T-helper 17 cell (primary cell): Measurements from ENCODE around the gene DDX31. TPM values are rescaled to one million over a fixed set of nuclear protein-coding genes. Genes with fewer than 3 reads are reported as not detected.
A peak's percentile ranks its signal among the peaks of the same experiment; 100 is the strongest.
"Not testable (repeated sequence)": the region's sequence is repeated elsewhere in the genome, so short reads cannot be mapped to it uniquely, and the experiment has no call there.

Experiments used
- ATAC-seq: fragments of 150-1000 bp; cut with Tn5 transposase; 2 replicates; pipeline ENCODE4 v1.10.0; 2021; ENCODE audit warnings: mild to moderate bottlenecking, moderate library complexity
- DNase-seq, 3 donors: peaks; one replicate each; pipeline versions ENCODE4 v3.0.0 to v3.0.0-alpha.2; 2020 to 2021
- H3K9me3 ChIP-seq: one replicate; pipeline ENCODE4 v1.7.0; 2013; ENCODE audit warnings: low read length, mild to moderate bottlenecking; ENCODE audit not compliant: control insufficient read depth, poor library complexity, severe bottlenecking
- H3K27ac Mint-ChIP-seq: one replicate; pipeline ENCODE4 v1.8.0; 2022; ENCODE audit warnings: mild to moderate bottlenecking, moderate library complexity, mixed read lengths
- H3K27me3 Mint-ChIP-seq: one replicate; pipeline ENCODE4 v1.8.0; 2022; ENCODE audit warnings: mixed read lengths
- H3K36me3 Mint-ChIP-seq: one replicate; pipeline ENCODE4 v1.8.0; 2022; ENCODE audit warnings: low read depth, mixed read lengths
- H3K4me1 Mint-ChIP-seq: one replicate; pipeline ENCODE4 v1.8.0; 2022; ENCODE audit warnings: mild to moderate bottlenecking, mixed read lengths
- H3K4me3 Mint-ChIP-seq: one replicate; pipeline ENCODE4 v1.8.0; 2022; ENCODE audit warnings: mild to moderate bottlenecking, moderate library complexity, mixed read lengths
- total RNA-seq, 4 donors: library from RNA in 2 of 4; stranded (reverse) in 2 of 4; gene quantifications; one replicate each; pipeline ENCODE4 v1.2.3 and lab custom pipeline; 2022 to 2026

Gene DDX31
- total RNA-seq (10 to 100 TPM; 12.6 to 15.5 TPM), total RNA-seq (lab: John Stamatoyannopoulos, UW) (23.8 to 38.9 reads per million in 2 donors)

DNA sequence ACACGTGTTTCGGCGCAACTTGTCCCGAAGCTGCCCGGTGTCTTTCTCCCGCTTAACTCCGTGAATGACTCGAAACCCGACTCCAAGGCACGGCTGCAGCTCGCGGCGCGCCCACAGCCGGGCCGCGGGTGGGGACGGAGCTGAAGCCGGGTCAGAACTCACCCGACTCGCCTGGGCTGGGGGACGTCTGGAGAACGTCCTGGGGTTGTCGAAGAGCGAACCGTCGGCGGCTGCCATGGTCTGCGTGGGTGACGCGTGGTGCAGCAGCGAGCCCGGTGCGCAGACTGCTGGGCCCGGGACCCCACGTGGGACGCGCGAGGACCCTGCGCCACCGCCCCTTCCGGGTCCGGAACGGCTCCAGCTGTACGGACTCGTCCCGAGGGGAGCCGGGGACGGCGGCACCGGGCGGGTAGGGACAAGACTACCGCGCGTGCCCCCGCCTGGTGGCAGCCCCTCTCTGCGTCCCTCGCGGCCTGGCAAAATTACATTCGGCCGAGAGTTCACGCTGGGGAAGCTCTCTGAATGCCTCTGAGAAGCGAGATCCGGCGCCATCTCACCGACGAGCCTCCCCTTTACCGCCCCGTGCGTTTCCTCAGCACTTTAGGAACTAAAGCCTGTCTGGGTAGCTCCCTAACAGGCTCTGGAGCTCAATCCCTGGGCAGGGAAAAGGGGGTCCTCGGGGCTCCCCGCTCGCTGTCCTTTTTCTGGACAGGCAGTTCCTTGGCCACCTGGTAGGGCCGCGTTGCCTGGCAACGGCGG lies at the start of gene DDX31:
TSS of gene DDX31 (minus strand) at position 286 of the 759 bp plus-strand sequence. CDS start at position 237, 49 bp downstream.
- H3K36me3 Mint-ChIP-seq = no peaks in the 10 kb centered on the region
- H3K9me3 ChIP-seq = no peaks in the 10 kb centered on the region
- peaks cover 45% of the 10 kb centered on the region for H3K4me1 Mint-ChIP-seq
- peak within 1 kb of the TSS; percentile 95 for H3K4me3 Mint-ChIP-seq
- ATAC-seq (peak; percentile 82), DNase-seq (peak; percentile 81 to 84 (median 83))
- H3K27ac Mint-ChIP-seq = peak within 1 kb of the TSS; percentile 96
- no peaks in the 10 kb centered on the region for H3K27me3 Mint-ChIP-seq

DNA sequence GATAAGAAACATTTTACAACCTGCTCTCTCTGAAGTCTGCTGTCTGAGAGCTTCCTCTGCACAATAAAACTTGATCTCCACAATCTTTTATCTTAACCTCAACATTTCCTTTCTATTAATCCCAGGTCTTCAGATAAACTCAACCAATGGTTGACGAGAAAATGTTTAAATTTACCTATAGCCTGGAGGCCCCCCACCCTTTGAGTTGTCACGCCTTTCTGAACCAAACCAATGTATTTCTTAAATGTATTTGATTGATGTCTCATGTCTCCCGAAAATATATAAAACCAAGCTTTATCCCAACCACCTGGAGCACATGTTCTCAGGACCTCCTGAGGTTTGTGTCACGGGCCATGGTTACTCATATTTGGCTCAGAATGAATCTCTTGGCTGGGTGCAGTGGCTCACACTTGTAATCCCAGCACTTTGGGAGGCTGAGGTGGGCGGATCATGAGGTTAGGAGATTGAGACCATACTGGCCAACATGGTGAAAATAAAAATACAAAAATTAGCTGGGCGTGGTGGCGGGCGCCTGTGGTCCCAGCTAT lies 48.7 kb upstream of the DDX31 start:
- not testable (repeated sequence) for H3K4me3 Mint-ChIP-seq, H3K36me3 Mint-ChIP-seq, ATAC-seq, DNase-seq, H3K9me3 ChIP-seq, H3K4me1 Mint-ChIP-seq
- Mint-ChIP-seq H3K27ac (peak overlapping the region; percentile 79), H3K27me3 (peaks cover 41% of the 10 kb centered on the region)

DNA sequence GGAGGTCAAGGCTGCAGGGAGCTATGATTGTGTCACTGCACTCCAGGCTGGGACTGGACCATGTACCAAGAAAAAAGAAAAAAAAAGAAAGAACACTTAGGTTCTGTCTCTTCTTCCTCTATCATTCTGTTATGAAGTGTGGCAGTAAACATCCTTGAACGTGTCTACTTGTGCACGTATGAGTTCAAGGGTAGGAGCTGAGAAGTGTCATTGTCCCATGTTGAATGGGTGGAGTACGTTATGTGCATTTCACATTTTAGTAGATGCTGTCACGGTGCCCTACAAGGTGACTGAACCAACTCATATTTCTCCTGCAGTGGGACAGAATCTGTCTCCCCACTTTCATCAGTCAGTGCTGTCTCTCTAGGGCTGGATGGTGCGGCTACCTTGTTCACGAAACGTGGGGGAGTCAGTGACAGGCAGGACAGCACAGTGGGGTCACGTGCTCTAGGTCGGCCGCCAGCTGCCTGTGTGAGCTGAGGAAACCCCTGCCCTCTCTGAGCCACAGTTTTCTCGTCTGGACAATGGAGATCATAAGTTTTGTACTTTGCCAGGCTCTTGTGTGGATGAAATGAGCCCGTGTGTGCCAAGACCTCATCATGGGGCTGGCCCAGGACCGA lies 47.7 kb upstream of the DDX31 start:
- H3K27me3 Mint-ChIP-seq = peaks cover 36% of the 10 kb centered on the region
- no peak overlapping the region for H3K4me3 Mint-ChIP-seq
- ATAC-seq (no peak), DNase-seq (no peak)
- H3K36me3 Mint-ChIP-seq = peaks cover 2% of the 10 kb centered on the region
- H3K9me3 ChIP-seq = no peaks in the 10 kb centered on the region
- peaks cover 7% of the 10 kb centered on the region for H3K4me1 Mint-ChIP-seq
- no peak overlapping the region for H3K27ac Mint-ChIP-seq

DNA sequence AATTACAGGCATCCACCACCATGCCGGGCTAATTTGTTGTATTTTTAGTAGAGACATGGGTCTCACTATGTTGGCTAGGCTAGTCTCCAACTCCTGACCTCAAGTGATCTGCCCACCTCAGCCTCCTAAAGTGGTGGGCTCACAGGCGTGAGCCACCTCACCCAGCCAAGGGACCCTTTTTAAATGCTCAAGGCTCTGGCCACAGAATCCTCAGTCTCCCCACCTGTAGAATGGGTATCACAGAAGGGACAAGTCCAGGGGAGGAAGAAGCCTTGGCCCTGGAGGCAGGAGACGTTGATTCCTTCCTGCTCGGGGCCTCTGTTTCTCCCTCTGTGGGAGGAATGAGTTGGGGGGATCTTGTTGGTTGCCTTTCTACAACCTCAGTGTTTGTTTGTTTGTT lies 46.2 kb upstream of the DDX31 start:
- Mint-ChIP-seq H3K36me3 (peaks cover 2% of the 10 kb centered on the region), H3K27ac (no peak overlapping the region), H3K4me3 (no peak overlapping the region), H3K4me1 (peaks cover 7% of the 10 kb centered on the region), H3K27me3 (peaks cover 36% of the 10 kb centered on the region)
- DNase-seq = no peak
- no peak for ATAC-seq
- no peaks in the 10 kb centered on the region for H3K9me3 ChIP-seq

DNA sequence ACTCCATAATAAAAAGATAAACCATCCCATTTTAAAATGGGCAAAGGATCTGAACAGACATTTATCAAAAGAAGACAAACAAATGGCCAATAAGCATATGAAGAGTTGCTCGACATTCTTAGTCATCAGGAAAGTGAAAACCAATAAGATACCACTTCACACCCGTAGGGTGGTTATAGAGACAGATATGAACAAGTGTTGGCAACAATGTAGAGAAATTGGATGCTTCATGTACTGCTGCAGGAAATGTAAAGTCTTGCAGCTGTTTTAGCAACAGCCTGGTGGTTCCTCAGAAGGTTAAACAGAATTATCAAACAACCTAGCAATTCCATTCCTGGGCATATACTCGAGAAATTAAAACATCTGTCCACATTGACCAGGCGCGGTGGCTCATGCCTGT lies 43.0 kb upstream of the DDX31 start:
- ATAC-seq (no peak), DNase-seq (no peak)
- H3K36me3 Mint-ChIP-seq = no peaks in the 10 kb centered on the region
- H3K27ac Mint-ChIP-seq = no peak overlapping the region
- H3K9me3 ChIP-seq = no peaks in the 10 kb centered on the region
- no peak overlapping the region for H3K4me3 Mint-ChIP-seq
- H3K4me1 Mint-ChIP-seq = no peaks in the 10 kb centered on the region
- peaks cover 35% of the 10 kb centered on the region for H3K27me3 Mint-ChIP-seq

DNA sequence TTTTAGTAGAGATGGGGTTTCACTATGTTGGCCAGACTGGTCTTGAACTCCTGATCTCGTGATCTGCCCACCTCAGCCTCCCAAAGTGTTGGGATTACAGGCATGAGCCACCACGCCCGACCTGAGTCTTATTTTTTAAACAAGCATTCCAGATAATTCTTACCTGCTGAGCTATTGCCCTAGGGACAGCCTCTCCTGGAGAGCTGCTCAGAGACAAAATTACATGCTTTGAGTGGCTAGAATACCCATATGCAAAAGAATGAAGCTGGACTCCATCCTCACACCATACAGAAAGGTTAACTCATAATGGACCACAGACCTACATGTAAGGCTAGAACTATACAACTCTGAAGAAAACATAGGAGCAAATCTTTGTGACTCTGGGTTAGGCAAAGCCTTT lies 42.1 kb upstream of the DDX31 start:
- H3K27me3 Mint-ChIP-seq = peaks cover 31% of the 10 kb centered on the region
- no peak for ATAC-seq
- no peak overlapping the region for H3K27ac Mint-ChIP-seq
- no peaks in the 10 kb centered on the region for H3K36me3 Mint-ChIP-seq
- H3K4me3 Mint-ChIP-seq = no peak overlapping the region
- no peak for DNase-seq
- H3K4me1 Mint-ChIP-seq = no peaks in the 10 kb centered on the region
- H3K9me3 ChIP-seq = no peaks in the 10 kb centered on the region

DNA sequence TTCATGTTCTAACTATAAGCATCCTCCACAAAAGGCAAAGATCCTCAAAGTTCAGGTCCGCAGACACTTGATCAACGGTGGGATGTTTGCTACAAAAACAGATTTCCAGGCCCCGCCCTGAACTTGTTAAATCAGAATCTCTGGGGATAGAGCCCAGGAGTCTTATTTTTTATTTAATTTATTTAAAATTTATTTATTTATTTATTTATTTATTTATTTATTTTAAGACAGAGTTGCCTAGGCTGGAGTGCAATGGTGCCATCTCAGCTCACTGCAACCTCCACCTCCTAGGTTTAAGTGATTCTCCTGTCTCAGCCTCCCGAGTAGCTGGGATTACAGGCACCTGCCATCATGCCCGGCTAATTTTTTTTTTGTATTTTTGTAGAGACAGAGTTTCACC lies 41.4 kb upstream of the DDX31 start:
- not testable (repeated sequence) for H3K27ac Mint-ChIP-seq, ATAC-seq, H3K4me1 Mint-ChIP-seq, H3K9me3 ChIP-seq, H3K36me3 Mint-ChIP-seq, H3K4me3 Mint-ChIP-seq, DNase-seq
- H3K27me3 Mint-ChIP-seq = peaks cover 36% of the 10 kb centered on the region

DNA sequence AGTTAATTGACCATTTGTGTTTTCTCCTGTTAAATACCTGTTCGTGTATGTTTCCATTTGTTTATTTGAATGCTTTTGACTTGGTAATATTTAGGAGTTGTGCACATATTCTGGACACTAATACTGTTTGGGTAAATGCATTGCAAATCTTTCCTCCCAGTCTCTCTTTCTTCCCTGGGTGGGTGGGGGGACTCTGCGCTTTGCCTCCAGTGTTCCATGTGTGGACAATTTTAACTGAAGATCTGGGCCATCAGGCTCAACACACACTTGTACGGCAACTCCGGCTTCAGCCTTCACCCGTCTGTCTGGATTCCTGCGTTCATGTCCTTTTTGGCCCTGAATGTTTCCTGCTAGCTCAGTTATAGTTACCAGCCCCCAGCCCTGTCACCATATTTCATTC lies 40.5 kb upstream of the DDX31 start:
- H3K36me3 Mint-ChIP-seq = no peaks in the 10 kb centered on the region

DNA sequence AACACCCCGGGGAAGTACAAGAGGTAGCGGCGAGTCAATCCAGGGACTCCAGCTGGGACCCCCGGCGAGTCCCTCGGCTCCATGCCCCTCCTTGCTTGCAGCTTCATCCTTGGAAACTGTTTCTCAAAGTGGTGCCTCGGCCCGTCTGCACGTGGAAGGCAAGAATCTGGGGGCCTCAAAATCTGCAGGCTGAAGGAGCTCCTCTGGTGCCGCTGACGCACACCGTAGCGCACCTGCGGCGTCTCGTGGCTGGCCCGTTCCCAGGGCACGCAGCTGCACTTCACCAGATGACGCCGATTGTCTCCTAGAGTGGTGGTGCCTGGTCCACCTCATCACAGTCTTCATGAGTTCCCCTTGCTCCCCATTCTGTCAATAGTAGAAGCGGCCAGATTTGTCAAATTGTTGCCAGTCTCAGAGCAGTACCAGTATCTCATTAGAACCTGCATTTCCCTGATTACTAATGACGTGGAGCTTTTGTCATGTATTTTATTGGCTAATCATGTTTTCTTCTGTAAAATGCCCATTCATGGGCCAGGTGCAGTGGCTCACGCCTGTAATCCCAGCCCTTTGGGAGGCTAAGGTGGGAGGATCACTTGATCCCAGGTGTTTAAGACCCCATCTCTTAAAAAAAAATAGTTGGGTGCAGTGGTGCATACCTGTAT lies 39.1 kb upstream of the DDX31 start:
- no peaks in the 10 kb centered on the region for H3K9me3 ChIP-seq
- H3K4me3 Mint-ChIP-seq = no peak overlapping the region
- DNase-seq (no peak), ATAC-seq (no peak)
- no peak overlapping the region for H3K27ac Mint-ChIP-seq
- H3K36me3 Mint-ChIP-seq = no peaks in the 10 kb centered on the region
- peaks cover 44% of the 10 kb centered on the region for H3K27me3 Mint-ChIP-seq
- no peaks in the 10 kb centered on the region for H3K4me1 Mint-ChIP-seq

More for the DNA sequence above, 40.5 kb upstream of the DDX31 start:
- no peak overlapping the region for H3K27ac Mint-ChIP-seq
- ATAC-seq (no peak), DNase-seq (no peak)
- no peak overlapping the region for H3K4me3 Mint-ChIP-seq
- no peaks in the 10 kb centered on the region for H3K4me1 Mint-ChIP-seq
- H3K9me3 ChIP-seq = no peaks in the 10 kb centered on the region
- H3K27me3 Mint-ChIP-seq = peaks cover 39% of the 10 kb centered on the region

DNA sequence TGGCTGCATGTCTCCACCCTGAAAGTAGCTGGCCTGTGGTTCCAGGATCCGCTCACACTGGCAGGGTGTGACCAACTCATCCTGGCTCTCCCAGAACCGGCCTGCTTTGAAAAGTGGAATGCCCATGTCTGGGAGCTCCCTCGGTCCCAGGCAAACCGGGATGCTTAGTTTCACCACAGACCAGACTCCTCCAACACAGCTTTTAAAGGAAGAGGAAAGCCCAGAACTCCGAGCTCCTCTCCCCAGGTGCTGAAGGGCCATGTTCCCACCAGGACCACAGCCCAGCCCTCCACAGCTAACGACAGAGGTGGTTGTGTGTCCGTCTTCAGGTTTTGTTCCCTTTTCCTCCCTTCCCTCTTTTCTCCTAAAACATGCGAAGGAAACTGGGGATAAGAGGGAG lies 38.5 kb upstream of the DDX31 start:
- H3K9me3 ChIP-seq = no peaks in the 10 kb centered on the region
- DNase-seq = no peak
- H3K36me3 Mint-ChIP-seq = no peaks in the 10 kb centered on the region
- no peak for ATAC-seq
- H3K4me1 Mint-ChIP-seq = no peaks in the 10 kb centered on the region
- H3K4me3 Mint-ChIP-seq = no peak overlapping the region
- H3K27ac Mint-ChIP-seq = no peak overlapping the region
- H3K27me3 Mint-ChIP-seq = peaks cover 43% of the 10 kb centered on the region

DNA sequence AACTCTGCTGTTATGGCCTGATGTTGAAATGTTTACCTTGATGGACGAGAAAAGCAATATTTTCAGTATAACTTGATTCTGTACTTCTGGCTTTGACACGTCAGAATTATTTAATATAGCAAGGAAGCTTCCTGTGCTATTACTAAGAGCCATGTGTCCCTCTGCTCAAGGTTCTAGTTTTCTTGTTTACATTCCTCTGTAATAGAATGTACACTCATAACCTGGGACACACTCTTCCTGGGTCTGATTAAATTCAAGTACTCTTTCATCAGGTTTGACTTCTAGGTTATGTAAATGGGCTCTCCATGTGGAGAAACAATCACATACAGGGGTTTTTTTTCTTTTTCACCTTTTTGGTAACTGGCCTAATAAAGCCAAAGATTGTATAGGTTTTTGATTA lies 33.6 kb upstream of the DDX31 start:
- no peak overlapping the region for H3K4me3 Mint-ChIP-seq
- H3K4me1 Mint-ChIP-seq = no peaks in the 10 kb centered on the region
- no peaks in the 10 kb centered on the region for H3K36me3 Mint-ChIP-seq
- DNase-seq (no peak), ATAC-seq (no peak)
- peaks cover 24% of the 10 kb centered on the region for H3K27me3 Mint-ChIP-seq
- H3K27ac Mint-ChIP-seq = no peak overlapping the region
- H3K9me3 ChIP-seq = no peaks in the 10 kb centered on the region

DNA sequence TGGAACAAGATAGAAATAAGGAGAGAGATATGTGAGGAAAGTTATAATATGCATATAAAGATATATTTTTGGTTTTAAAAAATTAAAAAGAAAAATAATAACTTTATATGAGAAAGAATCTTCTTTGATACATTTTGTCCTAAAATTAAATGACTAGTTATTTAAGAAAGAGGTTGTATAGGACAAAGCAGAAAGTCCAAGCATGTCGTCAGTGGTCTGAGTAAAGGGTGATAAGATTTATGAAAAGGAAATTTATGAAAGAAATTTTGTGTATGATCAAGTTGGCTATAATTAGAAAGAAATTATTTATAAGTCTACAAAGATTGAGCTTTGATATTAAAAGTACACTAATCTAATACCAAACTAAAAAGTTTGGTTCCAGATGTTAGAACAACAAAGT lies 32.5 kb upstream of the DDX31 start:
- no peak for ATAC-seq
- no peaks in the 10 kb centered on the region for H3K36me3 Mint-ChIP-seq
- H3K27ac Mint-ChIP-seq = no peak overlapping the region

DNA sequence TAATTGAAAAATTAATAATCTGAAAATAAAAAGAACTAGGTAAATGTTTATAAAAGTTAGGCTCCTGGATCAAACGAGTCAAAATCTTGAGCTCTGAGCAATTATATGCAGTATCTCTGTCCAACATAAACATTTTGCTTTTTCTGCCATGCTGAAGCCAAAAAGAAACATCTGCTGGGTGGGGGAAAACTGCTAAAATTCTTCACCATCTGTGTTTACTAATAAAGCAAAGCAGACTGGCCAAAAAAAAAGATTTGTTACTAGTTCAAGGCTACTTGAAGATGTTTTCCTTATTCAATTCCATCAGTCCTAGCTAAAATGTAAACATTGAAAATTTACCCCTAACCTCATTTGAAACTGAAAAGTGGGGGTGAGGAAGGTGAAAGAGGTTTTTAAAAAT lies 30.2 kb upstream of the DDX31 start:
- Mint-ChIP-seq H3K27ac (no peak overlapping the region), H3K27me3 (peaks cover 10% of the 10 kb centered on the region), H3K4me3 (no peak overlapping the region), H3K36me3 (no peaks in the 10 kb centered on the region), H3K4me1 (no peaks in the 10 kb centered on the region)
- DNase-seq (no peak), ATAC-seq (no peak)
- peaks cover 3% of the 10 kb centered on the region for H3K9me3 ChIP-seq

More for the DNA sequence above, 32.5 kb upstream of the DDX31 start:
- DNase-seq = no peak
- Mint-ChIP-seq H3K27me3 (peaks cover 24% of the 10 kb centered on the region), H3K4me3 (no peak overlapping the region), H3K4me1 (no peaks in the 10 kb centered on the region)
- peaks cover 3% of the 10 kb centered on the region for H3K9me3 ChIP-seq
